ENCODE data around the gene APCDD1.
"Not testable (repeated sequence)": the region's sequence is repeated elsewhere in the genome, so short reads cannot be mapped to it uniquely, and the experiment has no call there.

Gene APCDD1

DNA sequence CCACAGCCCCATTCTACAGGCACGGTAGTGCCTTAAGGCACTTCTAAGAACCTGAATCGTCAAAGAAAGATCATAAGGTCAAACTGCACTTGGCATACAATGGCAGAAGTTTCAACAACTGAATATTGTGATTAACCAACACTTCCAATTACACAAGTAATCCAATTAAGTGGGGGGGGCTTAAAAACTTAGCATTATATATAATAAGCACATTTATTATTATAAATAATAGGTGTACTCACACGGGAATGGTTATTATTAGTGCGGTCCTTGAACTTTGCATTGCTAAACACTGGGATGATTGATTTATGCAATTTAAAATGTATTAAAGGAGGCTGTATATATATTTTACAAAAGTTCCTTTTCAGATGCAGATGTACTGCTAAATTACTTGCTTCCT, 7.6 kb downstream of the APCDD1 start:
- DNase-seq (ENCODE audit: low read depth in 3 of 3, low spot score in 1 of 3) = no peak

- DNase-seq (ENCODE audit: low read depth in 3 of 3, low spot score in 1 of 3) = no peak
Measured at GRCh38 chr18:10462597-10462996, 8.2 kb downstream of the APCDD1 start.

- no peak for DNase-seq (ENCODE audit: low read depth in 3 of 3, low spot score in 1 of 3)
Measured at GRCh38 chr18:10463096-10463495, 8.7 kb downstream of the APCDD1 start.

- no peak for DNase-seq (ENCODE audit: low read depth in 3 of 3, low spot score in 1 of 3)
Measured at GRCh38 chr18:10463741-10464140, 9.3 kb downstream of the APCDD1 start.

DNA sequence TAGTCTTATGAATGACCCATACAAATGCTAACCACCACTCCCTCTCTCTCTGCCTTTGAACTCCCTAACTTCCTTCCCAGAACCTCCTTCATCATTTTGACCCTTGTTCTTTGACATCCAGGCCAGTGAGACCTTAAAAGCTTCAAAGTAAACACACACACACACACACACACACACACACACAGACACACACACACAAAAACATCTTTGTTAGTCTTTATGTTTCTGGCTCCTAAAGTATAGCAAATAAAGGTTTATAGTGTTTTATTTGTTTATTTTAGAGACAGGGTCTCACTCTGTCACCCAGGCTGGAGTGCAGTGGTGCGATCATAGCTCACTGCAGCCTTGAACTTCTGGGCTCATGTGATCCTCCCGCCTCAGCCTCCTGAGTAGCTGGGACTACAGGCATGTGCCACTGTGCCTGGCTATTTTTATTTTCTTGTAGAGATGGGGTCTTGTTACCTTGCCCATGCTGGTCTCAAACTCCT, 9.8 kb downstream of the APCDD1 start:
- not testable (repeated sequence) for DNase-seq (ENCODE audit: low read depth in 3 of 3, low spot score in 1 of 3)

DNA sequence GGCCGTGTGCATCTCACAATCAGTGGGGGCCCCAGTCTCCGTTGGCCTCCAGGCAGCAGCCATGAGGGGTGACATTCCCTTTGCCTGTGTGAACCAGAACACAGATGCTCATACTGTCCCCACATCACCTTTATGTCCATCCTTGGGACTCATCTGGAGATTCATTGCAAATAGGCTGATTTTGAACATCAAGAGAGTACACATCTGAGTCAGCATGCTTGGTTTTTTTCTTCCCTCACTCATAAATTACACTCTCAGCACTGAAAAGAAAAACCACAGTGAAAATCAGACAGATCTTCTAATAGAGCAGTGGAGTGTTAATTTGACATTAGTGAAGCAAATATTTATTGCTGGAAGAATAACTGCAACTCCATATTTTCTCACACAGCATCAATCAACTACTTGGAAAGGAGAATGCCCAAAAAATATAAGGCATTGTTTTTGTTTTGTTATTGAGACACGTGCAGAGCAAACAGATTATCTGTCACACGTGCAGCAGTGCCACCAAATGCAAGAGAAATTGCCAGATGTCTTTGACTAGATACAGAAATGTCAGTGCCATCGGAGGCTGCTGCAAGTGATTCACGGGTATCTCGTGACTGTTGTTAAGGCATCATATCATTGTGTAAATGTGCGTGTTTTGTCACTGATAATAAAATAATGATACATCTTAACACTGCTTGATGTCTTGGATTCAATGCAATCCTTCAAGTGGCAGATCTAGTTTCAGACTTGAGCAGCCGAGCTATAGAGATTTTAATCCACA, 10.9 kb downstream of the APCDD1 start:
- DNase-seq (ENCODE audit: low read depth in 3 of 3, low spot score in 1 of 3) = no peak

DNA sequence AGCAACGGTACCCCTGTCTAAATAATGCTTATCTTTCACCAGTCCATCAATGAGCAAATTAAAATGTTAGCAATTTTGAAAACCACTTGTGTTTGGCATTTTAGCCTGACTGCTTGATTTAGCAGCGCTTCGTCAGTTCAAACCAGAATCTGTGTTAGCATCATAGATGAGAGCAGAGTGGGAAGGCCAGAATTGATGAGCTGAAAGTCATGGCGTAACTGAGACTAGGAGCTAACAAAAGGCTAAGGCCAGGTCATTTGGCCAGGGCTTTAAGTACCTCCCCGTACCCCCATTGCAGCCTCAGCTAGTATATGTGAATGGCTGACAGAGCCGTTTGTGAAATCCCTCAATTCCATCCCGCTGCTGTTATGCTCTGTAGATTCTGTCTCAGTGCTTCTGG, 16.0 kb downstream of the APCDD1 start:
- no peak for DNase-seq (ENCODE audit: low read depth in 3 of 3, low spot score in 1 of 3)

GRCh38 chr18:10471574-10471973, 17.1 kb downstream of the APCDD1 start:
- DNase-seq (ENCODE audit: low read depth in 3 of 3, low spot score in 1 of 3) = no peak

DNA sequence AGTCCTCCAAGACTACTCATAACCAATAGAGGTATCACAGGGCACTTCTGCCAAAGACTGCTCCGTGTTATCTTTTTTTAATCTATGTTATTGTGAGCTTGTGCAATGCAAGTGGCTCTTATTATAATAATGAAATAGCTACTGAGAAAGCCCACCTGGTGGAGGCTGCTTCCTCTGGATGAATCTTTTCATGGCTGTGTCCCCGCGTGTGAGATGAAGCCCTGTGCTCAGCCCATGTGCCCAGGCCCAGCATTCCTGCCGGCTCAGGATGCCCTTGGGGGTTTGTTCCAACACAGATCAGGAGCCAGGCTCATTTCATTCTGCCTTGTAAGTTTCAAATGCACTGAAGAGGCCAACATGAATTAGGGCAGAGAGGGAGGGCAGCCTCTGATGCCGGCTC, 18.7 kb downstream of the APCDD1 start:
- DNase-seq (ENCODE audit: low read depth in 3 of 3, low spot score in 1 of 3) = no peak

DNA sequence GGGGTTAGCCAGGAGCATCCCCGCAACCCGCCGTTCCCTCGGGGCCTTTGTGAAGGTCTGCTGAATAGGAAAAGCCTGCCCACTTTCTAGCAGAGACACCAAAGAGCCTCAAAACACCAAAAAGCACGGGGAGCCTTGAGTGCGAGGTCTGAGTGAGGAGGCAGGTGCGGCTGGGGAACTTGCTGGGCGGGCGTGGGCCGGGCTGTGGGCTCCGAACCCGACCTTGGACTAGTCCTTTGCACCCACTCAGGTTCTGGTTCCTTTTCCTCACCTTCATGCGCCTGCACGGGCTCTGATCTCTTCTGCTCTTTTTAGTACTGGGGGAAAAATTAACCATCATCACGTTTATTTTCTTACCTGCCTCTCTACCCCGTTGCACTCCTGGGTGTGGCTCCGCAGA, 19.9 kb downstream of the APCDD1 start:
- DNase-seq (ENCODE audit: low read depth in 3 of 3, low spot score in 1 of 3) = no peak

- no peak for DNase-seq (ENCODE audit: low read depth in 3 of 3, low spot score in 1 of 3)
Measured at GRCh38 chr18:10475276-10475653, 20.8 kb downstream of the APCDD1 start.

- DNase-seq (ENCODE audit: low read depth in 3 of 3, low spot score in 1 of 3) = no peak
Measured at GRCh38 chr18:10475654-10476291, 21.3 kb downstream of the APCDD1 start.

GRCh38 chr18:10476338-10476791, 21.9 kb downstream of the APCDD1 start:
- no peak for DNase-seq (ENCODE audit: low read depth in 3 of 3, low spot score in 1 of 3)

DNA sequence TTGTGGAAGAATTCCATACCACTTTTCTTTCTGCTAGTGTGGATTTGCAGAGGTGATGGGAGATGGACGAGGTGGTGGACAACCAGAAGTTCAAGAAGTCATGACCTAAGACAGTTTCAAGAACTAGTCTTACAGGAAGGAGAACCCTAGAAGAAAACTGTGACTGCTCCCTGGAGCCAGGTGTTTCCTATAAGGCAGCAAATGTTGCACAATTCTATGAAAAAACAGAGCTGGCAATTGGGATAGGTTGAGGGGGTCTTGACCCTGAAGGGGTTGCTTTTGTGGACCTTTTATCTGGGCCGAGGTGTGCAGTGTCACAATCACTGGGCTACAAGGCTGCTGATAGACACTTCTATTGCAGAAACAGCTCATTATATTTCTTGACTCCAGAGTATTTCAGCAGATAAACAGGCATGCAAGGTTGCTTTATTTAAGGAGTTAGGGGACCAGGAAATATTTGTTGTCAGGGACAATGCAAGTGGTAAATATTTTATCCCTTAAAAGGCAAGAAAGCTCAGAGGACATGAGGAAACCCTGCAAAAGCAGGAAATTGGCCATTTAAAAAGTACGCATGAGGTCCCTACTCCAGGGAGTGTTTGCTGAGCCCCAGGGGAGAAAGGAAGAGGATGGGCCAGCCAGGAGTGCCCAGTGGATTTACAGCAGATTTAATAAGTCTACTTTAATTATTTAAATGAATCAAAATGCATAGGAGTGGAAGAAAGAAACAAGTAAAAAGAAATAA, 22.9 kb downstream of the APCDD1 start:
- no peak for DNase-seq (ENCODE audit: low read depth in 3 of 3, low spot score in 1 of 3)

DNA sequence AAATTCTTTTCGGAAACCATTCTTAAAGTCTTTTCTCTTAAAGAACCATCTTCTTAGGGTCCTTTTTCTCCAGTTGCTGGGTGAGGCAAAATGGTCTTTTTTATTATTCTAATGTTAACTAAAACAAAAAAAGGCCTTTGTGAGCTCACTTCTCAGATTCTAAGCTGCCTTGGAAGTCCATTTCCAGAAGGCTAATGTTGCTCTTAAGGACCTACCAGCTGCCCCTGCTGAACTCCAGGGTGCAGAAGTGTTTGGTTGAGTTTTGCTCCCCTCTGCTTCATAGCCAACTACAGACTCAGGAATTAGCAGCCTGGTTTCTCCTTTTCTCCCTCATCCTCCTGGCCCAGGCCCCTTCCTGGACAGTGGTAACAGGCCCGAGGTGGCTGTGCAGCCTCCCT, 23.4 kb downstream of the APCDD1 start:
- DNase-seq (ENCODE audit: low read depth in 3 of 3, low spot score in 1 of 3) = no peak

DNA sequence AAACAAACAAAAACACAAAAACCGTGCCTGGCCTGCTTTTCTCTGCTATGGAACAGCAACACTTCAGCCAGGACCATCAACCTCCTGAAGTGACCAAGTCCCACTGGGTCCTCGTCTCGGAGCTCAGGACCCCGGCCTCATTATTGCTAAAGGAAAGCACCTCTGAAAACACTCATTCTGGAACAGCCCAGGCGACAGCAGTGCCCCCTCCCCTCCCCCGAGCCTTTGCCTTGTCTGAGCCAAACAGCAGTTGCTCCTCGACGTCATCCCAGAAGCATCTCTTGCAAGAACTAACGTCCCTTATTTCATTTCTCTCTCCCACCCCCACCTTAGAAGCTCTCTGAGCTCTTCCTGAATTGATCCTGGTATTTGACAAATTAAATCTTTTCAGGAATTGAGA, 27.4 kb downstream of the APCDD1 start:
- no peak for DNase-seq (ENCODE audit: low read depth in 3 of 3, low spot score in 1 of 3)

- DNase-seq (ENCODE audit: low read depth in 3 of 3, low spot score in 1 of 3) = no peak
Measured at GRCh38 chr18:10482363-10482984, 28.0 kb downstream of the APCDD1 start.

DNA sequence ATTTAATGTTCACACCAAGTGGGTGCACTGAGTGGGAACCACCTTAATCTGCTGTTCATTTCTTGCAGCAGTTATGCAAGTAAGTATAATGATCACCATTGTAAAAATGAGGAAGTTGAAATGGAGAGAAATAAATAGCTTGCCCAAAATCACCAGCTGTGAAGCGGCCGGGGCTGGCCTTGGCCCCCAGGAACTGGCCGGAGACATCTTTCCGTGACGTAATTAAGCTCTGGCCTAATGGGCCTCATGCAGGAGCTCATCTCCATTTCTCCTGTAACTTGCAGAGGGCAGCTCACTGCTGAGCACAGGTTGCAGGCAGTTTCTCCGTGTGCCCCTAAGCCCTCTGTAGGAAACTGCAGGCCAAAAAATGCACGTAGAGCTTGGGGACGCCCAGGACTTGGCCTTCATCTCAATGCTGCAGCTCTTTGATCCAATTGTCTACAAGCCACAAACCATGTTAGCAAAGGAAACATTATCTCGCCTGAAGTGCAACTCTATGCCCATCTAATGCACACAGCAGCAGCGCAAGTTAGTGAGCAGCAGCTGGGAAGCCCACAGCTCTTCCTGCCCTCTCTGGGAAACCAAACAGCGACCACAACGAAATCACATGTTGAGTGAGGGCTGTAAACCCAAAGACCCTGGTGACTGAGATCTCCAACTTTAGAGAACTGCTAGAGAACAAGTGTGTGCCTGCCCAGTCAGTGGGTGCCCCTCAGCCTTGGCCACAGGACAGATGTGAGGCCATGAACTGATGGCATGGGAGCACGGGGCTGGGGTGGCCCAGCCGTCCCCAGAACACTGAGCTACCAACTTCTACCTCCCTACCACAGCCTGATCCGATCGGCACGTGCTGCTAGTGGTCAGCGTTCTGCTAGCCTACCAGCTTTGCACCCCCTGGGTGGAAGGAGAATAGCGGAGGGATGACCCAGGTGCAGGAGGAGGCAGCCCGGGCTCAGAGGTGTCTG, 28.8 kb downstream of the APCDD1 start:
- no peak for DNase-seq (ENCODE audit: low read depth in 3 of 3, low spot score in 1 of 3)

GRCh38 chr18:10485475-10485874, 31.0 kb downstream of the APCDD1 start:
- no peak for DNase-seq (ENCODE audit: low read depth in 3 of 3, low spot score in 1 of 3)

GRCh38 chr18:10486362-10486761, 31.9 kb downstream of the APCDD1 start:
- DNase-seq (ENCODE audit: low read depth in 3 of 3, low spot score in 1 of 3) = no peak

Measured in stimulated activated CD4-positive, alpha-beta T cell treated with anti-CD3 and anti-CD28 coated beads, TNF-alpha, amount 100 ng/mL, for 1 hour (primary cell).